GM21723 (cell line): Measurements from ENCODE around the gene TPPP.

Experiments used
- ATAC-seq: cut with Tn5 transposase; IDR thresholded peaks from one replicate; pipeline ENCODE4 v1.9.1; 2021; ENCODE audit warnings: mild to moderate bottlenecking, moderate library complexity; ENCODE audit not compliant: unreplicated experiment

Gene TPPP

DNA sequence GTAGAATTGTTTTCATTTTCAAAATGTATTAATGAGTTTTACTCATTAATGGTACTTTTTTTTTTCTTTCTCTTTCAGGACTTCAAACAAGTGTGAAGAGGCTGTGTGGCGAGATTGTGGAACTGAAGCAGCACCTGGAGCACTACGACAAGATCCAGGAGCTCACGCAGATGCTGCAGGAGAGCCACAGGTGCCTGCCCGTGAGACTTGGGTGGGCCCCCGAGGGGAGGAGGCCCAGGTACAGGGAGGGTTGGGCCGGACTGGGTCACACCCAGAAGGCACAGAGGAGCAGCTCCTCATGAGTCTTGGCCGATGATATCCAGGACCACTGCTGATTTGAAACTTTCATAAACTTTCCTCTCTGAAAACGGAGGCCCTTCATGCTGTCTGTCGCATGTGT, 45.4 kb downstream of the TPPP start:
- ATAC-seq = no peak

DNA sequence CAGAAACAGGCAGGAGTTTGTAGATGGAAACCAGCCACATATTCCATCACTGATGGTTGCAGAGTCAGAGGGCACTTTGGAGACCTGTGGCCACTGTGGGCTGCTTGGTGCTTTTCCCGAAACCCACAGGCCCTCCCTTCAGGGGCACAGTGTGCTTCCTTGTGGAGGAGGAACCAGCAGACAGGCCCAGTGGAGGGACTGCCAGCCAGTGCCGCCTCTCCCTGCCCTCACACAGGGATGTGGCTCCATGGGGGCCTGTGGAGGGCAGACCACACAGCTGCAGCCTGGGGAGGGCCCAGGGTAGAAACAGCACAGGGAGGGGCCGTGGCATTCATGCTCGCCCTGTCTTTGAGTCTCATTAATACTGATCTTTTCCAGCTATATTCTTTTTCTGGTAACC, 45.8 kb downstream of the TPPP start:
- no peak for ATAC-seq

DNA sequence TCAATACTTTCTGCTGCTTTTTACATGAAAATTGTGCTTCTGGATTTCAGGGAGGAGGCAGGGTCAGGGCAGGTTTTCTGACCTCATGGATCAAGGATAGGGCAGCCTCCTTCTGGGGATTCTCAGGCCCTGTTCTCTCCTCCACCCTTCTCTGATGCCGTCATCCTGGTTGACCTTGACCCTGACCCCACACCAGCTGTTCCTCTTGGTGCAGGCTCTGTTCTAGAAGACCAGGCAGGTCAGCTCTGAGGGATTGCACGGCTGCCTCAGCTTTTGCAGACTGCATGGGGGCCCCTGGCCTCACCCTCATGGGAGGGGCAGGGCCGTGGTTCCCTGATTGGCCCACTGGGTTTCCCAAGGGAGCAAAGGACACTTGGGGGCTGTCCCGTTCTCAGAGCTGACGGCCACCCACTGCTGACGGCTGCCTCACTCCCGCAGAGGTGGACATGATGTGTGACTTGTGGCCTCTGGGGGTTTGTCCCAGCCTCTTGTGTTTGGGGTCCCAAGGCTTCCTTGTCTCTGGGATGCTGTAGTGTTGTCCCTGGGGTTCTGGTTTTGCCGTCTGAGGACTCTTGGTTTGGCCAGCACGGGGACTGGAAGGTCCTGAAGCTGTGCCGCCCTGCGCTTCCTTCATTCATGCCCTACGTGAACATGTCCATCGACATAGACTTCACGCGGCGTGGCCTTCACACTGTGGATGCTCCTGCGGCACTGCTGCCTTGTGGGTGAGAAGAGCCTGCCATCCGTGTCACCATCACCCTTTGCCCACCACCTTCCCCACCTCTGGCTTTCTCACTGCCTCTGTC, 46.6 kb downstream of the TPPP start:
- no peak for ATAC-seq

DNA sequence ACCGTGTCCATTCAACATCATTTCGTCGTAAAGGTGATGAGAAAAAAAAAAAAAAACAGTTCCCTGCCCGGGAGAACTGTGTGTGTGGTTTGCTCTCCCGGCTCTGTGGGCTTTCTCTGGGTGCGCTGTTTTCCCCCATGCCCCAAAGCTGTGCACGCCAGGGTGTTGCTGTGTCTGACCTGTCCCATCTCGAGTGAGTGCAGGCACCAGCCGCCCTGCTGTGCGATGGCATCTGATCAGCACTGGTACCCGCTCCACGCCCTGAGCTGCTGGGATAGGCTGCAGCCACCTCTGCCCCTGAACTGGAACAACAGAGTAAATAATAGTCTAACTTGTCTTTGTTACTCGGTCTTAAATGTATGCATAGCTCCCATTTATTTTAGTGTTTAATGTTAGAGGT, 47.7 kb downstream of the TPPP start:
- ATAC-seq = no peak

DNA sequence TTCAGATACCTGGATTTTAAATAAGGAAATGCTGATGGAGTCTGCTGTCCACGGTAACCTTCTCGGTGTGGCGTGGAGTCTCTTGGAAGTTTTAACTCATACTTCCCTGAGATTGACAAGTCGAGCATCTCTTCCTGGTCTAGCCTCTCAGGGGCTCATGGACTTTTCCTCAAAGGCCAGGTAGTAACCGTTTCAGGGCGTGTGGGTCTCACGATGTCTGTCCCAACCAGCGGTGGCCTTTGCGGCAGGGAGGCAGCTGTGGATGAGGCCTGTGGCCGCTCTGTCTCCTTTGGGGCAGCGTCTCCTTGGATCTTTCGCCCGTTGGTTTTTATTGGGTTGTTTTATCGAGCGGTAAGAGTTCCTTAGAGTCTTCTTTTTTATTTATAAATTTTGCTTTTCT, 48.2 kb downstream of the TPPP start:
- ATAC-seq = no peak

DNA sequence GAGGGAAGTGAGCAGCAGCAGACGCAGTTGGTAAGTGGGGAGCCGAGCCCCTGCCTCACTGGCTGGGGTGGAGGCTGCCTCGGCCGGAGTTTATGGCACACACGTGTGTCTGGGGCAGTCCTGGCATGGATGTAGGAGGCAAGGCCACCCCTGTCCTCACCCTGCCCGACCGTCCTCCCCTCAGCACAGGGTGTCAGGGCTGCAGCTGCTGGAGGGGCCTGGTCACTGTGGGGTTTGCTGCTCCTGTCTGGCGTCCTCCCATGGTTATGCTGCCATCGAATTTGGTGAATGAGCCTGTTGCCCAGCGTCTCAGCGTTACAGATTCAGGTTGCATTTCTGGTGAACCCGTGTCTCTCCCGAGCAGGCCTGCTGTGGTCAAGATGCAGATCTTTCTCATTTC, 48.6 kb downstream of the TPPP start:
- ATAC-seq = no peak

DNA sequence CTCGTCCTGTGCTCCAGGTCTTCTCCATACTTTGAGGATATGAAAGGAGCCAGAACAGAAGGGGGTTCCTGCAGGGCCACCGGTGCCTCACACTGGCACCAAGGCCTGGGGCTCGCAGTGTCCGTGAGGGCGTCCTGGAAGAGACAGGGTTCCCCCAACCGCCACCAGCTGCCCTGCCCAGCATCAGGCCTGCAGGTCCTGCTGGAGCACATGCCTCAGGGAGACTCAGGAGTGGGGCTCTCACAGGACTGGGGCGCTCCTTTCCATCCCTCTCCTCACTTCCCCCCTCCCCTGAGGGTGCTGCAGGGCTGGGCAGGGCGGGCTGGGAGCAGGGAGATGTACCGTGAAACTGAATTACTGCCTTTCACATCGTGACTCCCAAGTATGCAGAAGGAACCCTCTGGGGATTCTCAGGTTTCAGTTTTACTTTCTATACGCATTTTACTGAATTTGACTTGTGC, 49.3 kb downstream of the TPPP start:
- ATAC-seq = no peak

DNA sequence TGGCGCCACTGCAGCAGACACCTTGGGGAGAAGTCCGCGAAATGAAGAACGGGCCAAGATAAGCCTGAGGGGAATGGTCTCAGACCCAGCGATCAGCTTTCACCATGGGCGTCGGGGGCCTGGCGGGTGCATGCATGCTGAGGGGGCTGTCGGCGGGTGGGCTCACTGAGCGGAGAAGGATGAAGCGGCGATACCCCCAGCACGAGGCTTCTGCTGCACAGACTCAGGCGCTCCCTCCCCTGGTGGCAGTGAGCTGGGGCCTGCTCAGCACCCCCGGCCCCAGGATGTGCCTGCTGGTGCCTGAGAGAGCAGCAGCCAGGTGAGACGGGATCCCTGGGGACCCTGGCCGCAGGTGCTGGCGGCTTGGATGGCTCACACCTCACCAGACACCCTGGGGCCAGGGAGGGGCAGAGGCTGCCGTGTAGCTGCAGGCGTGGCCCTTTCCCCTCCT, 49.8 kb downstream of the TPPP start:
- no peak for ATAC-seq

DNA sequence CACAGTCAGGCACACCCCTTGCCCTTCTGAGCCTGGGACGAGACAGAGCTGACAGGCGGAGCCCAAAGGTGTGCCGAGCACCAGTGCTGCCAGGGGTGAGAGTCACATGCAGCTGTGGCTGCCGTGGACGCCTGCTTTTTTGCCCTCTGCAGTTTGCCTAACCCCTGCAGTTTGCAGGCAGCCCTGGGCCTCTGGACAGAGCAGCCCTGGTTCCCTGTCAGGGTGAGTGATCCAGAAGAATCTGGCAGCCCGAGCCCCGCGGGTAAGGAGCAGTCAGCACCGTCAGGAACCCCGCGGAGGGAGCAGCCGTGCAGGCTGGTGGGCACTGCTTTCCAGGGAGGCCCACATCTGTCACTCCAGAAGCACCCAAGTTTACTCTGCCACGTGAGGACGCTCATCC, 50.7 kb downstream of the TPPP start:
- no peak for ATAC-seq

DNA sequence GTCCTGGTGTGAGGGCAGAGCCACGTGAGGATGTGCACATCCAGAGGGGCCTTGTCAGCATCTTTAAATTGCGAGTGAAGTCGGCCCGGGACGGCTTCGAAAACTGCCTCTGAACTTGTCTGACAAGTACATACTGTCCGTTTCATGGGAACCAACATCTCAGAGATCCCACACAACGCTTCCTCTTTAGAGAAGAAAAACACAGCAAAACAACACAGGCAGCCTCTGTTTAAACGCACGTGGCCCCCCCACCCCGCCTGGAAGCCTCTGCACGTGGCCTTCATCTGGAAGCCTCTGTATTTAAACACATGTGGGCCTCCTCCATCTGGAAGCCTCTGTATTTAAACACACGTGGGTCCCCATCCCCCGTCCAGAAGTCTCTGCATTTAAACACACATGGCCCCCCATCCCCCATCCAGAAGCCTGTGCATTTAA, 51.8 kb downstream of the TPPP start:
- ATAC-seq = no peak

DNA sequence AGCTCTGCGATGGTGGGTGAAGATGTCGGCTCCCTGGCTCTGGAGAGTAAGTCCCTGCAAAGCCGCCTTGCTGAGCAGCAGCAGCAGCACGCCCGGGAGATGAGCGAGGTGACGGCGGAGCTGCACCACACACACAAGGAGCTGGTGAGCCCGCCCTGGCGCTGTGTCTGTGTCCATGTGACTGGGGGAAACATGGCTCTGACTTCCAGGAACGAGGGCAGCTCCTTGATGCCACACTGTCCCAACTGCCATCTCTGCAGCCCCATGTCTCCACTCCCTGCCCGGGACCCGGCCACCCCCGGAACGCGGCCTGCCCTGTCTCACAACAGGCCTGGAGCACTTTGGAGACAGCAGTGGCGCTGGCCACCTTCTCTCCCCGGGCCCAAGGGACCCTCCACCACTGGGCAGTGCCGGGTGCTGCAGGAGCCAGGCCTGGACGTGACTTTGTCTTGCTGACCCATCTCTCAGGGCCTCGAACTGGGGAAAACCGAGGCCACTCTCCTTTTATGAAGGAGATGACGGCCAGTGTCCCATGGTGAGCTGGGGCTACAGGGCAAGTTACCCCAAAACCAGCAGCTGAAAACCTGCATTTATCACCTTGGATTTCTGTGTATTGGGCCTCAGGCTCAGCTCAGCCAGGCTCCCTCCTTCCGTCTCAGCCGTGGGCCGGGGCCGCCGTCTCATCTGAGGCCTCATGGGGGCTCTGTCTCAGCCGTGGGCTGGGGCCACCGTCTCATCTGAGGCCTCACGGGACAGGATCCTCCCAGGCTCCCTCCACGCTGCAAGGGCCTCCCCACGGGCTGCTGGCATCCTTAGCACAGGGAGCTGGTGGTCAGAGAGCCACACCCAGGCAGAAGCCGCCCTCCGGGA, 52.5 kb downstream of the TPPP start:
- ATAC-seq = no peak

DNA sequence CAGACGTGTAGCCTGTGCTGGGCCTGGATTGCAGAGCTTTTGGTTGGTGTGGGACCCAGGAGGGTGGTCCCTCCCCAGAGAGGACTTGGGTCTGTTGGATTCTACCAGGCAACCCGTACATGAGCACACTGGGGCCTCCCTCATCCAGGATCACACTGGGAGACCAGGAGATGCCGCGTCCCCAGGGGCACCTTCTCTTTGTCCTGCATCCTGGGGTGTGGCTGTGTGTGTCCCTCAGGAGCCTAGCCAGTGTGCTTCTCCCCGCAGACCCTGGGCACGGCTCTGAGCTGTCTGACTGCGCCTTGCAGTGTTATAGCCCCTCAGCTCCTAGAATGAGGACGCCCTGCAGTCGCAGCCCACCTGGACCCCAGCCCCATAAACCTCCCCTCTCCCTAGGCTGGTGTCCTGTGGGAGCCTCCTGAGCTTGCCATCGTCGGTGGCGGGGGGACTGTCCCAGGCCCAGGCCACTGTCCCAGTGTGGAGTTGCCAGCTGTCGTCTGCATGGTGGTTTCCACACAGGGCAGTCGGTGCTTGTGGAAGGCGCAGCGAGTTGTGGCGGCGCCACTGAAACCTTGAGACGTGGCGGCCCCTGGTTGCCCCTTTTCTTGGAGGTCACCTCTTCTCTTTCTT, 53.5 kb downstream of the TPPP start:
- ATAC-seq = no peak

DNA sequence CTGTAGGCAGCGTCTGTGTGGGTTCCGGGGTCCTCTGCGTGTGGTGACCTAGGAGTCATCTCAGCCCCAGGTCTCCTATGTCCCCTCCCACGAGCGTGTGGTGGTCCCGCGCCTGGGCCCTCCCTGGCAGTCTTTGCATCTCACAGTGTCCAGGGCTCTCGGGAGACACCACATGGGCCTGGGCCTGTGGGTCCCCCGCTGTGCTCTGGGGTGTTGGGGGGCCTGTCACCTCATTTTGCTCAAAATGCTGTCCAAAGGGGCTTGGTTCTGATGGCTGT, 54.0 kb downstream of the TPPP start:
- ATAC-seq = no peak

DNA sequence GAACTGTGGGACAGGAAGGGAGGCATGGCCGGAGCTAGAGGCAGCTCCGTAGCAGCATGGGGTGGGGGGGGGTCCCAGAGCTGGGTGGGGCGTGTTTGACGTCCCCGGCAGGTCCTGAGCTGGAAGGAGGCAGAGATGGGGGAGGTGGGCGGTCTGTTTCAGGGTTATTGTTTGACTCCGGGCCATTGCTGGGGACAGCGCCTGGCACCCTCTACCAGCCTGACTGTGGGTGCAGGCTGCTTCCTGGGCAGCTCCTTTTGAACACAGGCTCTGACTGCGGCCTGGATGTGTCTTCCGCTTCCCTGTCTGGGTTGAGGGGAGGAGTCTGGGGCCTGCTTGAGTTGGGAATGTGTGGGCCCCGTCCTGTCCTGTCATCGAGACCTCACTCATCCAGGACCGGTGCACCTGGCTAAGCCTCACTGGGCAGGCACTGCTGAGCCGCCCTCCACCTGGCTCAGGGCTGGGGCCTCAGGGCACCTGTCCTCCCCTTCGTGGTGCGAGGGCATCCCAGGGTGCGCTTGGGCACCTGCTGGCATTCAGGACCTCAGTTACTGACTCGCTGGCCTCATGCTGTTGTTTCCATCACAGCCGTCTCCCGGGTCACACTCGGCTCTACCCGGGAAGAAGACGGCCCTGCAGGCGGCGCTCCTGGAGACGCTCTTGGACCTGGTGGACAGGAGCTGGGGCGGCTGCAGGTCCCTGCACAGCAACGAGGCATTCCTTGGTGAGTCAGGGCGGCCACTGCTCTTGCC, 54.5 kb downstream of the TPPP start:
- ATAC-seq = no peak

DNA sequence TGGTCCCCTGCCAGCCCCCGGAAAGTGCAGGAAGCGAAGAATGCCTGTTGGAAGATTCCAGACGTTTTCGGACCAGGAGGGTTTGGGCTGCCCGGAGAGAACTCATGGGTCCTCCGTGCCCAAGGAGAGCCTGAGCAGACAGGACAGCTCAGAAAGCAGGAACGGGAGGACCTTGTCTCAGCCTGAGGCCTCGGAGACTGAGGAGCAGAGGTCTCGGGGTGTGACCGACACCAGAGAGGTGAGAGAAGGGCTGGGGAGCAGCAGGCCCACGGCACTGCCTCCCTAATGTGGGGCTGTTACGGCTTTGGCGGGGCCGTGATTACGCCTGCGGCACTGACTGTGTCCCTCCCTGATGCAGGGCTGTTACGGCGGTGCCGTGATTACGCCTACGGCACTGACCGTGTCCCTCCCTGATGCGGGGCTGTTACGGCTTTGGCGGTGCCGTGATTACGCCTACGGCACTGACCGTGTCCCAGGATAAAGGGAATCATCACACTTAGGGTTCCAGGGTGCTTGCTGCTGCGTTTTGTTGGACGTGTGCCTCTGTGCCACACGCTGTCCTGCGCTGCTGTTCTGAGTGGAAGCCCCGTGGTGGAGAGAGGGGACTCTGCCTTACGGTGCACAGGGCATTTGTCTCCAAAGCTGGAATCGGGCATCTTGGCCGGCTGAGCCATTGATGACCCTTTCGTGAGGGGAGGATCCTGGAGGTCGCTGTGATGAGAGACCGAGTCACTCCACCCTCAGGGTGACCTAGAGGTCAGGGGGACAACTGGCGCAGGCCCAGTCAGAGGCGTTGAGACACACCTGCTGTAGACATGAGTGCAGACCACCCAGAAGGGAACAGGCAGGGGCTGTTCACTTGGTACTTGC, 55.3 kb downstream of the TPPP start:
- no peak for ATAC-seq

DNA sequence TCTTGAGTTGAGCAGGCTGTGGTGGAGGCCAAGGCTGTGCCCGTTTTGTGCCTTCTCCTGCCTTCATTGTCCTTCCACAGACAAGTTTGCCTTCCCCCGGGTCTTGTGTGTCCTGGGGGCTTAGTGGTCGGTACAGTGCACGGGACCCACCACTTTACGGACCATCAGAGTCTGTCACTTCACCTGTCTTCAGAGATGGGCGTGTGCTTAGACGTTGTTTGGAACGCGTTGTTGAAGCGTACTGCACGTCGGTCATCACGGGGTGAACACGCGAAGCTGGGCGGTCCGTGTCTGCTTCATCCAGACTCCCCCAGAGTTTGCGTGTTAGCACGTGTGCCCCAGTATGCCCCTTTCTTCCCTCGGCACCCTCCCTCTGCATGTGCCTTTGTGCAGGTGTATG, 56.2 kb downstream of the TPPP start:
- ATAC-seq = no peak

DNA sequence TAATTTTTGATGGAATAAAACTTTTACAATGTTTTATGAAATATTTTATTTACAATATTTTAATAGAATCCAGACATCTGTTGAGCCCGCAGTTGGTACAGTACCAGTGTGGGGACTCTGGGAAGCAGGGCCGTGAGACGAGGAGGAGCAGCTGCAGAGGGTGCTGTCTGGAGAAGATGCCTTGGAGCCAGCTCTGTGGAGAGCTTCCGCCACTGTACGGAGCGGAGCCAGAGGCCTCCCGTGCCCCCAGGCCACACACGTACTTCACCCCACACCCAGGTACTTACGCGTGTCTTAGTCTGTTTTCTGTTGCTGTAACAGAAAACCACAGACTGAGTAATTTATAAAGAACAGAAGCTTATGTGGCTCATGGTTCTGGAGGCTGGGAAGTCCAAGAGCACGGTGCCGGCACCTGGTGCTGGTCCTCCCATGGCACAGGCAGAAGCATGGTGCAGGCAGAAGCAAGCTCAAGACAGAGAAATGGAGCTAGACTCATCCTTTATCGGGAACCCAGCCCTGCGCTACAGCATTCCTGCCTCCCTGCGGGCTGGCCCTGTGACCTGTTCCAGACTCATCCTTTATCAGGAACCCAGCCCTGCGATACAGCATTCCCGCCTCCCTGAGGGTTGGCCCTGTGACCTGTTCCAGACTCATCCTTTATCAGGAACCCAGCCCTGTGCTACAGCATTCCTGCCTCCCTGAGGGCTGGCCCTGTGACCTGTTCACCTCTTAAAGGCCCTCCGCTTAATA, 57.7 kb downstream of the TPPP start:
- ATAC-seq = no peak

DNA sequence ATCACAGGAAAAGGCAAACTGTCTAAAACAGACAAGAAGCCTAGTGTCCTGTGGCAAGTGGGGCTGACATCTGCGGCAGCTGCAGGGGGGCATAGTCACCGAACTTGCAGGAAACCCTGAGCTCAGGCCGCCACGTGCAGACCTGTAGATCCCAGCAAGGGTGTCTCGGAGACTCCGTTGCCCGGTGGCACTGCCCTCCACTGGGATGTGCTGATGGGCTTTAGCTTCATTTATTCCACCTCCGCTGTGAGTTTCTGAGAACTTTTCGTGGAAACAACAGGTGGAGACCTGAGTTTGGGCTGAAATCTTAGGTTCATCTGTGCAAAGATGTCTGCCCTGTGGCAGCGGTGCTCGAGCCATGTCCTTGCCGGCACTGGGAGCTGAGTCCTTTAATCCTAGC, 59.0 kb downstream of the TPPP start:
- no peak for ATAC-seq

DNA sequence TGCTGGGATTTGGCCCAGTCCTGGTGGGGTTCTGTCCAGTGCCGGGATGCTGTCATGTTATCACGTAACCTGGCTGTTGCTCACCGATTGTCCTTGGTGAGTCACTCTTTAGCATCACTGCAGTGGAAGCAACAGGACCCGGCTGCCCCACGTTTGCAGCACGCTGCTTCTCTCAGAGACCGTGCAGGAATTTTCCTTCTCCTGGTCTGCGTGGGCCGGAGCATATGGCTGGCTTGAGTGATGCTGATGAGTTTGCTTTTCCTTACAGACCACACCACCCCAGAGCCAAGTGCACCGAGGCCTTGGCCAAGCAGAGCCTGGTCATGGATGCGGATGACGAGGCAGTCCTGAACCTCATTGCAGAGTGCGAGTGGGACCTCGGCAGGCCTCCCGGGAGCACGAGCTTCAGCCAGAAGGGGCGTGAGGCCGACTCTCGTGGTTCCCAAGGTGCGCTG, 59.6 kb downstream of the TPPP start:
- ATAC-seq = no peak
